ENCODE data around the gene CMPK2.

The CMPK2 gene

DNA sequence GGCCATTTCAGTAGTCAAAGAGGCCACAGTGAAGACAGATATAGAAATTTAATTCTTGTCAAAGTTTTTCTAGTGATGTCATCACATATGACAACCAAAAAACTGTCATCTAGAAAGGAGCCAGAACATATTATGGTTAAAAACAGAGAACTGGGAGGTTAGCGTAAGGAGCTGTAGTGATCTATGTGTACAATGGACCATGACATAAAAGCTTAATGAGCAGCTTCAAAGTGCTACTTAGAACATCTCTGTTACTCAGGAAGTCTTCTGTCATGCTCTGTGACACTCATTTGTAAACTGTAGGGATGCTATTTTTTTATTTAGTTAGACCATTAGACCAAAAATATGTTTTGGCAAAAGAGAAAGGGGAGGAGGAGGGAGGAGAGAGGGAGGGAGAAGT is 57.3 kb downstream of the CMPK2 start:
- no peak for DNase-seq

DNA sequence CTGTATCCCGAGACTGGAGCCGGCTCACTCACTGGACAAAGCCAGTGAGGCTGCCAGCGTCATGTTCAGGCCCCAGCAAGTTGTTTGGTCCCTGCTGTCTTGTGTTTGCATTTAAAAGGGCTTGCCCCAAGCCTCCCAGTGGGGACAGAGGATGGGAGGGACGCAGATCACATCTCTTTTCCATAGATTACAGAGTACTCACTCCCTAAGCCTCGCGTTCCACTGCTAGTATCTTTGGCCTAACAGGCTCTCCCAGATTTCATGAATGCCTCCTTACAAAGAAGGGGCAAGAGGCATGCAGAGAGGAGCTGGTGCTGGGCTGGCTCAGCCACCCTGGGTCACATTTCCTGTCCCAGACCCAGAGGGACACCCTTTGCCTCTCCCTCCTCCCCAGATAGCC is 59.1 kb downstream of the CMPK2 start:
- DNase-seq = no peak

DNA sequence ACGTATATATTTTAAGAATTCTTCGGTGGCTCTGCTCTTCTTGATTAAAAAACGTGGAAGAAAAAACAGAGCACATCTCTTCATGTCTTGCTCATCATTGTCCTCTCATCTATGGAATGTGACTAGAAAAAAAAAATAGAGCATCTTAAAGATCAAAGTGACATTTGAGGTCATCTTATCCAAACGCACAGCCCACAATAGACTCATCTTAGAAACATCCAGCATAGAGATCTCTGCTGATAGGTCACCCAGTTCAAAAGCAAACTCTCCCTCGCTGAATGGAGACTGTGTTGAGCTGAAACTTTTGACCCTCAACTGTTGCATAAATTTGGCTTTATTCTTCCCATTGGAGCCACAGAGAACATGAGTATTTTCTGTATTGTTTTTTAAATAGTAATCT is 65.2 kb downstream of the CMPK2 start:
- DNase-seq = no peak

Measured in stimulated activated CD4-positive, alpha-beta T cell treated with anti-CD3 and anti-CD28 coated beads, Interleukin-2, amount 100 ng/mL, for 24 hours (primary cell).